Lower leg skin (tissue), 3 donors: ENCODE data around the gene FAM53B.

Experiments
- POLR2A ChIP-seq, 2 donors: fragments of 450-650 bp; IDR thresholded peaks; one replicate each; pipeline ENCODE4 v1.6.1; 2016 to 2017; ENCODE audit warnings: antibody characterized with exemption in 2 of 2, mild to moderate bottlenecking in 1 of 2, moderate library complexity in 1 of 2
- TF ChIP-seq, protein P1 (sequence below), 3 donors: fragments of 450-650 bp; IDR thresholded peaks; one replicate each; pipeline ENCODE4 v1.5.1; 2016; ENCODE audit warnings: antibody characterized with exemption in 3 of 3, mild to moderate bottlenecking in 3 of 3, moderate library complexity in 2 of 3

DNA sequence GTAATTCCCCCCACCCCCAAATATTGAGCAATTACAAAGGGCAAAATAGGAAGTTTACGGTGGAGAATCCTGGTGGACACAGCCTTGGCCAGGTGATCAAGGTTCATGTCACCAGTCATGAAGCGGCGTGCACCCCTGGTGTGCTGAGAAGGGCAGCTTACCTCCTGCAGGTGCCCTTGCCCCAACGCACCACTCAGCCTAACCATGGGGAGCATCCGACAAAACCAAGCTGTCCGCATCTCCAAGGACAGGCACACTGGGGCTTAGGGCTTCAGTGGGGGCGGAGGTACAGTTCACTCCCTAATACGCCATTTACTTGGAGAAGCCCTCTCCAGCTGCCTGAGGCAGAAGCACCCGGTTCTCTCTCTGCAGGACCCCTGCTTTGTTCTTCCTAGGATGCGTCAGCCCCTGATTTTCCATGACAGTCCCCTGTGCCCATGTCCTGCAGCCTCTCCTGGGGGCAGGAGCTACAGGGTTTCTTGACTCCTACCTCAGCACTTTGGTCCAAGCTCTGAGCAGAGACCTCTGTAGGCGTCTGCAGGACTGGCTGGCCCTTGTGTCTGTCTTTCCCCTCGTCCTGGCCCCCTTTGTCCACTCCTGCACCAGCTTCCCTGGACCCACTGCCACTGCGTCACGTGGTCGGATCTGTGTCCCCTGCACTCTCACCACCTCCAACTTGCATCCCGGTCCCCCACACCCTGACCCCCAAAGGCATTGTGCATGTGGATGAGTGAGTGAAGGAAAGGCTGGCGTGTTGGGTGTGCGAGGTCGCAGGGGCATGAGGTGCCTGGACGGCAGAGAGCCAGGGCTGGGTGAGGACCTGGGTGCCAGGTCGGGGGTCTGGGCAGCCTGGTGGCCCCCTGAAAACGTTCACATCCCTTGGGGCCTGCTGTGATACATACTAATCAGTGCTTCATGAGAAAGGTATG is 168.8 kb downstream of the FAM53B start:
- TF ChIP-seq, protein P1, sequence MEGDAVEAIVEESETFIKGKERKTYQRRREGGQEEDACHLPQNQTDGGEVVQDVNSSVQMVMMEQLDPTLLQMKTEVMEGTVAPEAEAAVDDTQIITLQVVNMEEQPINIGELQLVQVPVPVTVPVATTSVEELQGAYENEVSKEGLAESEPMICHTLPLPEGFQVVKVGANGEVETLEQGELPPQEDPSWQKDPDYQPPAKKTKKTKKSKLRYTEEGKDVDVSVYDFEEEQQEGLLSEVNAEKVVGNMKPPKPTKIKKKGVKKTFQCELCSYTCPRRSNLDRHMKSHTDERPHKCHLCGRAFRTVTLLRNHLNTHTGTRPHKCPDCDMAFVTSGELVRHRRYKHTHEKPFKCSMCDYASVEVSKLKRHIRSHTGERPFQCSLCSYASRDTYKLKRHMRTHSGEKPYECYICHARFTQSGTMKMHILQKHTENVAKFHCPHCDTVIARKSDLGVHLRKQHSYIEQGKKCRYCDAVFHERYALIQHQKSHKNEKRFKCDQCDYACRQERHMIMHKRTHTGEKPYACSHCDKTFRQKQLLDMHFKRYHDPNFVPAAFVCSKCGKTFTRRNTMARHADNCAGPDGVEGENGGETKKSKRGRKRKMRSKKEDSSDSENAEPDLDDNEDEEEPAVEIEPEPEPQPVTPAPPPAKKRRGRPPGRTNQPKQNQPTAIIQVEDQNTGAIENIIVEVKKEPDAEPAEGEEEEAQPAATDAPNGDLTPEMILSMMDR (IDR thresholded peaks at IDR 0.05), result no peak
- no peak for TF ChIP-seq POLR2A (IDR thresholded peaks at IDR 0.05)
